ENCODE results near the gene PLIN3.

DNA sequence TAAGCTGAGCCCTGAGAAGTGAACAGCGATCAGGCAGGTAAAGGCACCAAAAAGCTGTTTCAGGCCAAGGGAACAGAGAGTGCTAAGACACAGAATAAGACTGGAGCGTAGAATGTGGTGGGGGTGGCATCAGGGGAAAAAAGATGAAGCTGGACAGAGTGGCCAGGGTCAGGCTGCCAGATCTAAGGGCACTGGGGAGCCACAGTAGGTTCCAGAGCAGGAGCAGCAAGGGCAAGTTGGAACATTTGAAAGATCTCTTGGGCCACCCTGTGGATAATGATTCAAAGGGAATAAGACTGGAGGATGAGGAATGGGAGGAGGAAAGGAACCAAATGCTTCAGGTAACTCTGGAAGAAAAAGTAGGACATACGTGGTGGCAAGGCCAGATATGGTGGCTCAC, 6.5 kb upstream of the PLIN3 start:
- no peak for TF ChIP-seq PHB2 (IDR thresholded peaks at IDR 0.05; ENCODE audit: low read depth)
- TF ChIP-seq, protein P1, sequence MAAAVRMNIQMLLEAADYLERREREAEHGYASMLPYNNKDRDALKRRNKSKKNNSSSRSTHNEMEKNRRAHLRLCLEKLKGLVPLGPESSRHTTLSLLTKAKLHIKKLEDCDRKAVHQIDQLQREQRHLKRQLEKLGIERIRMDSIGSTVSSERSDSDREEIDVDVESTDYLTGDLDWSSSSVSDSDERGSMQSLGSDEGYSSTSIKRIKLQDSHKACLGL (CRISPR knock-in tag; IDR thresholded peaks at IDR 0.05; ENCODE audit: borderline replicate concordance, poor library complexity, severe bottlenecking) = no peak

All from K562 (cell line).